Stimulated activated CD4-positive, alpha-beta T cell treated with anti-CD3 and anti-CD28 coated beads, Interleukin-1b, Interleukin-23, amount 100 ng/mL, for 4 hours (primary cell): ENCODE data around the gene CD46.
A peak's percentile ranks its signal among the peaks of the same experiment; 100 is the strongest.

Source experiments
- DNase-seq, 2 donors: peaks; one replicate each; pipeline ENCODE4 v3.0.0-alpha.2; 2020; ENCODE audit warnings: low read depth in 2 of 2

CD46 gene

DNA sequence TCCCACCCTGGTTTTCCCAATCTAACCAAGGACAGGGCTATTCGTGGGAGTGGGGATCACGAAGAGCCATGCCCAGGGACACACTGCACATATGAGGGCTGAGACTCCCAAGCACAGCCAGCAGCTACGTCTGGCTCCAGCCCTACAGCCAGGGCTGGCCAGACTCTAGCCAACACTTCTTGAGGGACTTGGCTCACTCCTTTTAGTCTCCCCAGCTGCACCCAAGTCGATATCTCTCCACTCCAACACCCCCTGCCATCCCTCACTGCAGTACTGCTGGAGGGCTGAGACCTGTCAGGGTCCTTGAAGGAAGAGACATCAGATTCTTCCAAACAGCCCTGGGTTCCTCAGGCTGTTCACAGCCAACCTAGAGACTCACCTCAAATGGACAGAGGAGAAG is 62.6 kb downstream of the CD46 start:
- DNase-seq, result no peak

DNA sequence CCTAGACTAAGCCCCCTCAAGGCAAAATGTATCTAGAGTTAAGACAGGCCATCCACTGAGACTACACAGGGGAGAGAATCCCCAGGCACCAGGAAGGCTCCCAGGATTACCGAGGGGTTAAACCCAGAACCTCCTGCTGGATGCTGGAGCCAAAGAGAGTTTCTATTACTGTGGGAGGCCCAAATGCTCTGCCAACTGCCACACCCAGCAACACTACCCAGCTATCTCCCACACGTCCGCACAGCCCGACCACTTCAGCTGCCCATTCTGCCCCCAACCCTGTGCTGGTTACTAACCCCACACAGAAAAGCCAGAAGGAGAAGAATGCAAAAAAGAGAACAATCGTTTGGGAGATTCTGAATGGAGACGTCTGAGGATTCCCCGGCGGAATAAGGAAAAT is 63.6 kb downstream of the CD46 start:
- DNase-seq, result no peak

DNA sequence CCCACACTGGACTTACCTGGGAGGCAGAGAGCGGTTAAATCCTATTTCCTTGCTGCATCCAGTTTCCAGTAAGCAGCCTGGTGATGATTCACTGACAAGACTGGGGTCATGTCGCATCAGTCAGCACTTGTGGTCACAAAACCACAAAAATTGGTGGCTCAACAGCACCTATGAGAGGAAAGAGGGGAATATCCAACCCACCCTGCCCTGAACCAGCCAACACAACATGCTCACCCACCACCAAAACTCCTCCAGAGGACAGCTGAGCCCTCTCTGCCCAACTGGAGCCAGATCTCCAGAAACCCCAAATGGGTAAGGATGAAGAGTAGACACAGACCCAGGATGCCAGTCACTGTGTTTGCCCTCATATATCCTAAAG is 64.0 kb downstream of the CD46 start:
- DNase-seq, result no peak

DNA sequence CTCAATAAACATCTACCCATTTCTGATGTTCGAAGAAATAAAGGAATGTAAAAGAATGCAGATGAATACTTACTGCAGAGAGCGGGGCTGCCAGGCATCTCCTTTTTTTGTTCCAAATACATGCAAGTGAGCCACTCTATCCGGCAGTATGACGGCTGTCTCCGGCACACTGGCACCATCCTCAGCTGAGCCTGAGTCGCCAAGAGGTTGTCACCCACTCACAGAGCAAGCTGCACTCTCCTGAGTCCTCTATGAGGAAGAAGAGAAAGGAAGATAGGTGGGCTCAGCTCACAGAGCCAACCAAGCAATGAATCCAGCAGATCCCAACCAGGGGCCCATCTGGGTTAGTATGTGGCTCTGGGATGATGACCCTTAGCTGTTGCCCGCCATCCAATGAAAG is 65.3 kb downstream of the CD46 start:
- no peak for DNase-seq

DNA sequence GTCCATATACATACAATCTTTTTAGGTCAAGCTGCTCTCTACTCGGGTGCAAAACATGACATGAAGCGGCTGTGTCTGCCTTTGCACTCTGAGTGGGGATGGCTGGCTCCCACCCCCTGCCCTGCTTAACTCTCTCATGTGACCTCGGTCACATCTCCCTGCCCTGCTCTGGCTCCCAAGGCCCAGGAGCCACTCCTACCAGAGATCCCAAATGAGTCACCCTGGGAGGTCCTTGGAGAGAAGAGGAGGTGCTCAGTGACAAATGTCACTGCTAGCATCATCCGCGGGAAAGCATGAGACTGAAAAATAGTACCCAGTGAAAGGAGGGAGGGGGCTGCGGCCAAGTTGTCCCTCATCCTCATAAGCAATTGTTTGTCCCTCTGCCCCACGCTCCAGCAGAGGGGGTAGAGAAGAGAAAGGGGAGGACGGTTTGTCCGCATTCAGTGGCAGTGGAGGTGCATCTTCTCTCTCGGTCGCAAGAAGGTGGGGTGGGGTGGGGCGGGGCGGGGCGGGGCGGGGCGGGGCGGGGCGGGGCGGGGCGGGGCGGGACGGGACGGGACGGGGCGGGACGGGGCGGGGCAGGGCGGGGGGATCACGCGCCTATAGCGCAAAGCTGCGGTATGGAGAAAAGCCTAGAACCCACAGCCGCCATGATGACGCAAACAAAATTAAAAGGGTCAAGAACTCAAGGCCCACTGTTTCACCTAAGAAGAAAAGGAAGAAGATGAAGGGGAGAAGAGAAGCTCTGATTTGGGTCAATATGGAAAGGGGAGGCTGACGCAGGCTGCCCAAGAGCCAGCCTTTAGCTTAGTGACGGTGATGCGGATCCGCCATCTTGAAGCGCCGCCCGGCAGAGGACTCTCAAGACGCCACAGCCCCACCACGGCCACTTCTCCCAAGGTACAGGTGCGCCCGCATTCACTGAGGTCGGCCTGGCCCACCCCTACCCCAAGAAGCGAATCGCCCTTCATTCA is 66.2 kb downstream of the CD46 start:
- no peak for DNase-seq

DNA sequence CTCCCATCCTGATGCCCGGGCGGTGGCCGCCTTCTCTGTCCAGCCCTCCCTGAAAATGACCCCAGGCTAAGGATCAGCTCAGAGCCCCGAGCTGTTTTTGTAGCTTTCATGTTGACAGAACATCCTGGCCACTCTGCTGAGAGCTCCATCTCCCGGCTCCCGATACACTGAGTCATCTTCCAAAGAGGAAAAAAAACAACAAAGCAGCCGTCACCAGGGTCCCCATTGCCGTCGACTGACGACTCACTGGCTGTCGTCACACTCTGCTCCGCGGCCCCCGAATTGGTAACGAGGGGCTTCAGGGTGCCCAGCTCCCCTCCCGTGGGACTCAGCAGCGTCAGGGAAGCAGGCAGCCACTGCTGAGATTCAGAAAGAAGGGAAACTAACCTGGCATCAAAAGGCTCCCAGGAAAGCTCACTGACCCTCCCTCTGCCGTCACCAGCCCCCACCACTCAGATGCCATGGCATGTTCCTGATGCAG is 67.2 kb downstream of the CD46 start:
- no peak for DNase-seq

DNA sequence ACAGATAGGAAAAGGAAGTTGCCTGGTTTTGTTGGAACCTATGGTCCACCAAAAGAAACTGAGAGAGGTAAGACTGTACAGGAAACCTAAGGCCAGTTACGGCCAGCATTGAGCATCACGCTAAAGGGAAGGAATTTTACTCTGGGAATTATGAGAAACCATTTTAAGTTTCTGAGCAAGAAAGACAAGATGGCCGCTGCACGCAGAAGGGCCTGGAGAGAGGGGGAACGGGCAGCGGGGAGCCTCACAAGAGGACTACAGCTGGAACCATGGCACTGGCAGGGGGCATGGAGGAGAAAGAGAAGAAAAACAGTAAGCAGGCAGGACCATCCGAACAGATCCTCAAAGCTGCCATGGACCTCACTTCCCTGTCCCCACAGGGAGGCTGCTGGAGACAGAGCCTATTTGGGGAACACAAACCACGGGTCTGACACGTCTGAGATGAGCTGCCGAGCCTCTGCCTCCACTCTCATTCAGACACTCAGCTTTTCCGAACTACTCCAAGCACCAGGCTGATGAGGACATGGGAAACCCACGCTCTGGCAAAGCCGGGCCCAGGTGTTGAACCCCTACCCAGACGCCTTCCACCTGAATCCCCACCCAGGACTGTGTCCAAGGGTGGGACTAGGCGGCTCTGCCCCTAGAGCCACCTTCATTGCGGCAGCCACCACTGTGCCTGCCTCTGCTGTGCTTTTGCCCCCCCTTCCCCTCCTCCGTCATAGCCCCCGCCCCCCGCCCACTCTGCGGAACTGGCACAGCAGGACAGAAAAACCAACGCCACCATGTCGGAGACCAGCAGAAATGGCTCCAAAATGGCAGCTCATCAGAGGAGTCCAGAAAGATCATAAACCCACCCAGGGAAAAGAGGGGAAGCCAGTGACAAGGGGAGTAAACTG is 69.0 kb downstream of the CD46 start:
- no peak for DNase-seq

DNA sequence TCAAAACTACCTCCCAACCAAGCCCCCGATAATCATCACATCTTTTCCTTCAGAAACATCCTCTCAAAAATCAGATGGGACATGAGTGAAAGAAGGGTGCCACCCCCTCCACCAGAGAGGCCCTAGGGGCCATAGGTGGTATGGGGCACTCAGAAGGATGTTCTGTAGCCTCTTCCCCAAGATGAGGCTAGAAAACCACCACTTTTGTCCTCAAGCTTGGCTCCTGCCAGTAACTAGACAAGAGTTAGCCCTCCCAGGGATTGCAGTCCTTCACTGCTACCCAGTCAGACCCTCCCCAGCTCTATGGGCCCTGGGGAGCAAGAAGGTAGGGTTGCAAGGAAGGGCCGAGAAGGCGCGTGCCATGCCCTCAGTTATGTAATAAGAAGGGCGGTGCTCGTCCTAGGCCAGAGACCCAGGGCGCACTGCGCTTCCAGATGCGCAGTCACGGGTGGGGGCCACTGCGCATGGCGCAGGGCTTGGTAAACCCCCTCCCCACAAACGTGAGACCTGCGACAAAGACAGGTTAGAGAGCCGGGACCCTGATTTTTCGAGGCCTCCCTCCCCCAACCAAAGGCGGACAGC is 69.7 kb downstream of the CD46 start:
- DNase-seq, result no peak

DNA sequence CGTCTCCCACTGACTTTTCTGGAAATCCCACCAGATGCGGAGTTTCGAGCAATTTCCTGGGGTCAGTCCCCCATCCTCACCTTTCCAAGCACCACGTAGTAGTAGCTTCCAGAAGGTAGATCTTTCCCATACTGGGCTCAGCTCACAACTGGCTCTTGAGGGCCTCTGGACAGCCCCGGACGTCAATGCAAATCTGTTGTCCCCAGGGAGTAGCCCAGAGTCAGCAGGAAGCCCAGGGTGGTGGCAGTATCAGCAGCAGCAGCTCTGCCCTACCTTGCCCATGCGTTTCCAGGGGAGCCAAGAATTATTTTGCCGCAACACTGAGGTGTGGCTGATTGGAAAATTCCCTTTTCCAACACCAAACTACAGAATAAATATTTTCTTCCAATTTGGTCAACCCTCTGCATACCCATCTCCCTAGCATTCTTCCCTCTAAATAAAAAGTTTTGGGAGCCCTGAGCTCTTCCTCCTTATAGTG is 70.3 kb downstream of the CD46 start:
- DNase-seq, result no peak

DNA sequence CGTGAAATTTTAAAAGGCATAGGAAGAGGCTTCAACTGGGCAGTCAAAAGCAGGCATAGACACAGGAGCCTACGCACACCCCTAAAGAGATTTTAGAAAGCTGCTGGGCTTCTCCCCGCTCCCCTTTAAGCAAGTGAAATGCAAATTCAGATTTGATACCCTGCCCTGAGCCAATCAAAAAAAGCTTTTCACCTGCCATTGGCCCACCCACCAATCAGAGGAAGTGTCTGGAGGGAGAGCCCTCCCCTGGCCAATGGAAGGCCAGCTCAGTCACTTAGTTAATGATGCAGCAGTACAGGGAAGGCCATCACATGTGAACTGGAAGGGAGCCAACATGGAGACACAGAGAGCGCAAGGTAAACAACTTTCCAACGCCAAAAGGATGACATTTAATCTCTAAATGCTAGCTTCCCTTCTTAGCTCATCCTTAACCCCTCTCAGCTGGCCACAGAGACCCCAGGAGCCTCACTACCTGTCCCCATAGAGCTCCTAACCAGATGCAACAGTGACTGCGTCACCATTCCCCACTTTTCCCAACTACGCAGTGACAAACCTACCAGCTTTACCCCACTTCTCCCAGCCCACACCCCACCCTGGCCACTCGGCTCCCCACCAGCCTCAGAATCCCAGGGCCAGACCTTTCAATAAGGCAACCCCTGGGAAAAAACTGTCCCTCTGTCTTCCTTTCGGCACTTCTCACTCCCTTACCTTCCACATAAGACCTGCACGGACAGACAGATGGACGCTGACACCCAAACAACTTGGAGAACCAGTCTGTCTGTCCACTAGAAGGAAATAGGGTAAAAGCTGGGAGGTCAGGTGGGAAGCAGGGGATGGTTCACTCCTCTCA is 71.0 kb downstream of the CD46 start:
- DNase-seq, result peak; percentile 41 to 59

DNA sequence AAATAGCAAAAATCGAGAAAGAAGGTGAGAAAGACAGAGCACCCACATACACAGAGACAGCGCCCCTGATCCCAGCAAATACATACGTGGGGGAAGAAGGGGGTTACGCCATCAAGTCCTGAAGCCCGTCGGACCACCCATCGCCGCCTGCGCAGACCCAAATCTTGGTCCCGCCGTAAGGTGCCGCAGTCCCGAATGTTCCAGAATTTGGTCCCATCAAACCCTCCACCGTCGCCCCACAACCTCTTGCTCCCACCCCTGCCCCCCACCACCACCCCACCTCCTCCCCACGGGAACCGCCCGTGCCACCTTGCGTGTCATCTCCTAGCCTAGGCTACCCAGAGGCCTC is 71.7 kb downstream of the CD46 start:
- DNase-seq, result no peak

DNA sequence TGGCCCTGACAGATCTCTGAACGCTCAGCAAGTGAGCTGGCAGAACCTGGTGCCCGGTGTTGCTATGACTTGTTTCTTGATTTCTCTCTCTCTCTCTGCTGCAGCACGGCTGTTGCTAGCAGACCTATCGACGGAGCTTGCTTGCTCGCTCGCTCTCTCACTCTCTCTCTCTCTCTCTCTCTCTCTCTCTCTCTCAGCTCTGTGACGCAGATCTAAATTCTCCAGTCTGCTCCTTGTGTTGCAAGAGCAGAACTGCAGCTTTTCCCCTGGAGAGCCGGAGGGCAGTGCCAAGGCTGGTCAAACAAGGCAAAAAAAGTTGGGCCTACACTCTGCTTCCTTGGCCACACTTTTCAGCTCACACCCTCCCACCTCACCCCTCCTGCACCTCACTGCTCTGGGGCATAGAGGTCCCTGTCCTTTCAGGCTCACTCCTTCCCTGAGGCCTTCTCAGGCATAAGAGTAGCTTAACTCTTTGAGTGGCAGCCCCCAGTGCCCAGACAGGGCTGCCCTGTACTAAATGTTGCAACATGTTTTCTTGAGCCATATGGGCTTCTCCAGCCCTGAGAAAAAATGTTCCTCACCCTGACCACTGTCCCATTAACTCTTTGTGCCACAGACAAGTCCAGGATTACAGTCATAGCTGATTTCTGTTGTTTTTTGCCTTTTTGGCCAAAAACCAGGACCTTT is 72.2 kb downstream of the CD46 start:
- peak; percentile 52 to 62 for DNase-seq

DNA sequence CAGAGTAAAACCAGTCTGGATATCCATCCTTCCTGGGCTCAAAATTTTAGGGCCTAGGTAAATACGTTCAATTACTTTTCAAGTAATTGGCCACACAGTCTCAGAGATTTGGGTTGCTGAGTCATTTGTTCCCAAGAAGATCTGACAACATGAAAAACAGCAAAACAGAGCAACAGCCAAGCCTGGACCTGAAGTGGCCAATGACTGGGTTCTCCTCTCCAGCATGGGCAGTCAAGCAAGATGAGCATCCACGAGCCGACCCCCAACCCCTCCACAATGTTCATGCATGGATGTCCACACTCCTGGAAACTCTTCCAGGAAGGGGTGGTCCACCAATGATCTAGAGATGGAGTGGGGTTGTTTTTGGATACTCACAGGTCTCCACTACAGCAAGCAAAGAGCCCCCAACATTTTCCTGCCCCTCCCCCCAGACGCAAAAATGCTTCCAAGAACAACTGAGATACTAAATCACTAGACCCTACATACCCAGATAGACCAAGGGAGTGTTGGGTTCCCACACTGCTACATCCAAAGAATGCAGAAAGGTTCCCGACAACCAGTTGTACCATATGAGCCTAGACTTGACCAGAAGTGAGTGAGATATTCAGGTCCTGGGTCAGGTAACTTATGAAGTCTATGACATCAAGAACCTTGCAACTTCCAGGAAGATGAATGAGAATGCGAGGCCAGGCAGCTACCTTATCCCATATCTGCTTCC is 73.0 kb downstream of the CD46 start:
- DNase-seq, result no peak

DNA sequence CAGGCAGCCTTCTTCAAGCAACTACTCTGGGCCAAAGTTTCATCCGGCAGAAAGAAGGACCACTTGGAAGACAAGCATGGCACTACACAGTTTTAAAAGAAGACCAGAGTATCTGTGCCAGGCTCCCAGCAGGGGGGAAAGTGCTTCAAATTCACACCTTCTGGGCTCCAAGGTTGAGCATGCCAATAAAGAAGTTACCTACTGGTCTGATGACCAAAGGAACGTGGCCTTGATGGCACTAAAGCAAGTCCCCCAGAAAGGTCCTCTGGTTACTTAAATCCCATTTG is 73.5 kb downstream of the CD46 start:
- no peak for DNase-seq

DNA sequence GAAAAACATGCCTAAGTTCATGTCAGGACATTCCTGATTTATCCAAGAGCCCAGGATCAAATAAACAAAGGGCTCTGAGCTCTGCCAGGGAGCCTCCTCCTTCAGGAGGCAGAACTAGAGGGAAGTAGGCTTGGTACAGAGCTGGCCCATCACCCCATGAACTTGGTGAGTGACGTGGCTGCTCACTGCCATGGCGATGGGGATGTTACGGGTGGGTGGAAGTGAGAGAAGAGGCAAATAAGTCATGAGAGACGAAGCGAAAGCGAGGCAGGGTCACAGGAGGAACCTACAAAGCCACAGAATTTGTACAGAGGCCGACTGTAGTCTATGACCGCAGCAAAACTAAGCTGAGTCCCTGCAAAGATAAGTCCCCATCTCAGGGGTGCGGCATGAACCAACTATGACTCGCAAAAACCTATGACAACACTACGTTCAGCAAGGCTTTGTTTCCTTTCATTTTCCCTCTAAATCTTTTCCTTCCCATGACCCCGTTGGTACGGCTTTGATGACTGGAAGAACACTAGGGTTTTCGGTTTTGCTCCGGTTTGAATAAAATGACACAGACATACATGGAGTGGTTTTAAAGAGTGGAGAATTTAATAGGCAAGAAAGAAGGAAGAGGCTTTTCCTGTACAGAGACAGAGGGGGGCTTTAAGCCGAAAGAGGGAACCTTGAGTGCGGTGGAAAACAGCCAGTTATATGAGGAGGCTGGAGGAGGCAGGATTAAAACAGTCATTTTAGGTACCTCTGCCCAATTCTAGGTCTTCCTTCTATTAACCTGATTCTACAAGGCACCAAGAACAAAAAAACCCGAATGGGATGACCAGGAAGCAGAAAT is 74.1 kb downstream of the CD46 start:
- DNase-seq, result peak; percentile 60 to 70

DNA sequence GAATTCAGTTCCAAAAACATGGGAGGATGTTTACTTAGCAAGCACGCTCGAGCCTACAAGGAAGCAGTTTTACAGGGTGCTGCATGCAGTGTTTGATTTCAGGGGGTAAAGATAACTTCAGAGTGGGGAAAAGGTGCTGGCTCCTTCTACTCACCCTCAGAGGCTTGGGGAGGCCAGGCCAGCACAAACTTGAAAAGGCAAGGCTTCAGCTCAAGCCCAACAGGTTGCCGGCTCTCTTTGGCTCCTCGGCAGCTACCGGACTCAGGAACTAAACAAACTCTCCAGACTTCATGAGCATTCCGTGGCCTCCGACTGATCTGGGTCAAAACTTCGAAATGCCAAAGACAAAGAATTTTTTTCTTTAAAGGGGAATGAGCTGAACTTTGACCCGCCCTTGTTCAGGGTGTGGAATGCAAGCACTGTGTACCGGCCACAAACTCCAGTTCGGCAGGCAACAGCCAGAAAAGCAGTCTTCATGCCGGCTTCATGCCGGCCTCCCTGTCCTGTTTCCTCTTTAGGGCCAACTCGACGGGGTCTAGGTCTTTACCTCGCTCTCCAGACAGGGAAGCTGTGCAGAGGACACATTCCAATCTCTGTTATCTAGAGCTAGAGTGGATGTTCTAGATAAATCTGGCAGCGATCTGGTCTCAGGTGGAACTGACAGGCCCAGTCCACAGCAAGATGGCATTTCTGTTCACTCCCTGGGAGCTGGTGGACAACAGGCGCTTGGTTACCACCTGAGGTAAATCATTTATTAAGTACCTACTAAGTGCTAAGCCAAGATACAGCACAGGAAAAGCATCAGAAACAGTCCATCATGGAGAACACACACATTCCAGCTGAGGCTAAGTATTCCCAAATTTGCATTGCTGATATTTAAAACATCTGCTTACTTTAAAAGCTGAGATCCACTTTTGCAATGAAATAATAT is 75.0 kb downstream of the CD46 start:
- DNase-seq, result no peak

DNA sequence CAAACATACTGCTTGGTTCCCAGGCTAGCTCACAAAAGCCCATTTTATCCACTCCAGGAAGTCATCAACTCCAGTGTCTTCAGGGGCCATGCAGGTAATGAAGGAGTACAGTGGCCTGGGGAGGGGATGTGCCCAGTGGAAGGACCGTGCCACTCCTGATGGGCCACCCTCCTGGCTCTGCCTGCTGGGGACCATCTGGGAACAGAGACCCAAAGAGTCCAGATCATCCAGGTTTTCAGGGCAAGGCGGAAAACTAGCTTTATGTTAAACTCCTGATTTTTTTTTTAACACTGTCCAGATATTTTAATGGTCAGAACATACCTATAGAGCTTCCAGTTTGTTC is 75.6 kb downstream of the CD46 start:
- no peak for DNase-seq

DNA sequence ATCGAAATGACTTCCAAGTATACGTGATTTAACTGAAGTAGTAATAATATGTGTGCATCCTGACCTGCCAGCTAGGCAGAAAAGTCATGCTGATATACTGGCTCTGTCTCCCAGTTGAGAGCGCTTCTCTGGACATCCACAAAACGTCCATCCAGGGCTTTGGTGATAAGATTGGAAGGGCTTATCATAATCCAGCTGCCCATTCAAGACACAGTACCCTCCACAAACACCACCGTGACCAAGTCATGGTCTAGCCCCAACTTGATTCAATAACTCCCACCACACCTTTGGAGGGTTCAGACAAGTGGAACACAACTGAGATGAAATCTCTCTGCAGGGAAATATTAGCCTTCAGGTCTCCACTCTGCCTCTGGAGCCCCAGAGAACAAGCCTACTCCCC is 76.2 kb downstream of the CD46 start:
- DNase-seq, result no peak
